Gastrocnemius medialis (tissue), 4 donors: ENCODE data around the gene CEP112.

ENCODE experiments used
- CTCF ChIP-seq, 5 experiments: fragments of 450-650 bp in 3 of 5; fragments of 200-600 bp in 2 of 5; sonication (generic) in 2 of 5; IDR thresholded peaks in 4 of 5; conservative IDR thresholded peaks in 1 of 5; 1 replicate in 4 of 5; 2 replicates in 1 of 5; pipeline ENCODE4 v1.5.1; 2016 to 2019; ENCODE audit warnings: antibody characterized with exemption in 5 of 5, mild to moderate bottlenecking in 3 of 5, moderate library complexity in 3 of 5
- POLR2A ChIP-seq, 2 donors: fragments of 450-650 bp; IDR thresholded peaks; one replicate each; pipeline ENCODE4 v1.6.1; 2017; ENCODE audit warnings: antibody characterized with exemption in 2 of 2, mild to moderate bottlenecking in 2 of 2, moderate library complexity in 2 of 2

DNA sequence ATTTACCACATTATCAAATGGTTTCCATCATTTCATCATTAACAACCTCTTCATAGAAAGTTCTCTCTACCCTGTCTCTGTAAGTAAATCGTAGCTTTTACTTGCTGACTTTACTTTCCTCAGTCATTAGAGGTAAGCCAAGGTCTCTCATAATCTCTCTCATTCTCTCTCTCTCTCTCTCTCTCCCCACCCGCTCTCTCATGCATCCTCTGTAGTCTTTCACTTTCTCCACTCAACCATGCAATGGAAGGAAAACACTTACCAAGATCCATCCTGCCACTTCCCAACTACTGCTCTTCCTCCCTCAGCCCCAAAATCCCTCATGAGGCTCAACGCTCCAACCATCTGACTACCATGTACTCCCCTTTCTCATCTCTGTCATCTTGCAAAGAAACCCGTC, 6.1 kb downstream of the CEP112 start:
- TF ChIP-seq CTCF (IDR thresholded peaks at IDR 0.05 in 4 of 5, conservative IDR thresholded peaks at IDR 0.05 in 1 of 5): no peak
- no peak for TF ChIP-seq POLR2A (IDR thresholded peaks at IDR 0.05)
